K562 (cell line): Measurements from ENCODE around the gene PLCB4.

Experiments
- CEBPB ChIP-seq: fragments of 450-650 bp; IDR thresholded peaks from 2 replicates; pipeline ENCODE4 v1.6.1; 2016; ENCODE audit warnings: missing genetic modification characterization, missing compliant biosample characterization
- CTCF ChIP-seq, 3 experiments: IDR thresholded peaks in 2 of 3; conservative IDR thresholded peaks in 1 of 3; 2 replicates each; pipeline ENCODE4 v1.5.1; 2011 to 2012; ENCODE audit warnings: low read length in 3 of 3, mild to moderate bottlenecking in 3 of 3, control low read depth in 2 of 3, improper control_type of control experiment in 1 of 3, inconsistent platforms in 1 of 3, low read depth in 1 of 3, mixed read lengths in 1 of 3, moderate library complexity in 1 of 3; ENCODE audit not compliant: insufficient read depth in 2 of 3
- EP300 ChIP-seq: IDR thresholded peaks from 2 replicates; pipeline ENCODE4 v1.6.1; 2012; ENCODE audit warnings: low read length, improper control_type of control experiment
- NFRKB ChIP-seq: fragments of 450-650 bp; IDR thresholded peaks from 2 replicates; pipeline ENCODE4 v1.6.1; 2016; ENCODE audit warnings: low read depth
- POLR2AphosphoS5 ChIP-seq: IDR thresholded peaks from 2 replicates; pipeline ENCODE4 v1.6.1; 2011; ENCODE audit warnings: mild to moderate bottlenecking, low read depth, low read length, moderate library complexity; ENCODE audit not compliant: control insufficient read depth, insufficient read depth
- ZNF707 ChIP-seq: fragments of 250-450 bp; sonication (Bioruptor Pico); conservative IDR thresholded peaks from 2 replicates; pipeline ENCODE4 v1.8.0; 2022; ENCODE audit warnings: inconsistent platforms, mild to moderate bottlenecking, moderate library complexity

GRCh38 chr20:9214685-9215084, 145.8 kb downstream of the PLCB4 start:
- TF ChIP-seq EP300 (no peak), ZNF707 (CRISPR knock-in tag) (no peak), NFRKB (no peak), CTCF (IDR thresholded peaks at IDR 0.05 in 2 of 3, conservative IDR thresholded peaks at IDR 0.05 in 1 of 3; ENCODE audit: insufficient read depth in 2 of 3, low read depth in 1 of 3, low read length in 3 of 3) (no peak), POLR2AphosphoS5 (no peak), CEBPB (tag) (peak; percentile 39; the same call in 1 of the 2 replicates)
